Measurements from ENCODE around the gene AKAP8L.

Gene AKAP8L

DNA sequence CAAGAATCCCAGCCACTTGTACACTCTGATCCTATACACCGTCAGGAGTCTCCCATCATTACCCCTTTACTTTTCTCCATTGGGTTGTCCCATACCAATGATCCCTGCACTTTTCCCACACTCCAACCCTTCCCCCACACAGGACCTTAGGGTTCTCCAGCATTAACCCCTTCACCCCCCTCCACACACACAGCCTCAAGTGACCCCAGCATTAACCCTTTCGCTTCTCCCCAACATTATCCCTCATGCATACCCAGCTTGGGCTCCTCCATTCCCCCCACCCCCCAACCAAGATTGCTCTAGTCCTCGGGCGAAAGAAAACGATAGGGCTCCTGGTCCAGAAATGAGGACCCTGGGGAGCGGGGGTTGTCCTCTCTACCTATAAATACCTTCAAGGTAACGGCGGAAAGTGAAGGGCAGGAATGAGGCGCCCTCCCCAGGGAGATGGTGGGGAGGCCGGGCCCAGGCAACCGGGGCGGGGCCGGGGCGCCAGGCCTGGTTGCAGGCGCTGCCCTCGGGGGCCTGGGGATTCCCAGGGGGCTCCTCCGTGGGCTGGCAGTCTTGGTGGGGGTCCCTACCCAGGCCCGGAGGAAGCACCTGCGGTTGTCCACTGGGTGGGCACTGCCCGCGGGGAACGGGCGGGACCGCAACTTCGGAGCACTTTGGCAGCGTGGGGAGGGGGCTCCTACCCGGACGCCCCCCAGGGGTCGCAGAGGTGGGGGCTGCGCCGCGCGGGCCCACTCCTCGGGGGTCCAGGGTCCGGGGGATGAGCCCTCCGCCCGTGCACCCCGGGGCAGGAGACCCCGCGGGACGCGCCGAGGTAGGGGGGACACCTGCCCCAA lies 30.2 kb upstream of the AKAP8L start:
- no peak for DNase-seq

DNA sequence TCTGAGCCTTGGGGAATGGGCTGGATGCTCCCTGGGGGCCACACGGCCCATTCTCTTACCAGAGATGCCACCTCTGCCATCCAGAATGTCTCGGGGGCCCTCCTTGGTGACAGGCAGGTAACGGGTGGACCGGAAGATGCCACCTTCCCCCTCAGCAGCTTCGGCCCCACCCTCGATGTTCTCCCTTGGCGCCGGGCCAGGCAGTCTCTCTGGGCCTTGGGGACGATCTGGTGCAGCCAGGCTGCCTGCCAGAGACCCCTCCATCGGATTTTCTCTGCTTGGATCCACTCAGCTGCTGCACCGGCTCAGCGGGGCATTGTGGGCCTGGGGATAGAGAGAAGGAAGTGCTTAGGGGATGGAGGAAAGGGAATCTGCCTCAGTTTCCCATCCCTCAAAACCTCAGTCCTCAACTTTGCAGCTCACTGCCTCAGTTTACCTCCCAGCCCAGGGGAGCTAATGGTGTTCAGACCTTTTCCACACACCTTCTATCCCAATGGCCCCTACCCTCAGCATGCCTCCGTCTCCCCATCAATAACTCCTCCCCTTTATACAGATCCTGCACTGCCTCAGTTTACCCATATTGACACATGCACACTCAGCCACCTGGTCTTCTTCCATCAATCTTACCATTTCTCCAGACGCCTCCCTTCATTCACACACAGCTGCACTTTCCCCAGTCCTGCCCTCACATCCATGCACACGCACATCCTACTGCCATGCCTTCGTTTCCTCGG lies 29.4 kb upstream of the AKAP8L start:
- DNase-seq, result no peak

DNA sequence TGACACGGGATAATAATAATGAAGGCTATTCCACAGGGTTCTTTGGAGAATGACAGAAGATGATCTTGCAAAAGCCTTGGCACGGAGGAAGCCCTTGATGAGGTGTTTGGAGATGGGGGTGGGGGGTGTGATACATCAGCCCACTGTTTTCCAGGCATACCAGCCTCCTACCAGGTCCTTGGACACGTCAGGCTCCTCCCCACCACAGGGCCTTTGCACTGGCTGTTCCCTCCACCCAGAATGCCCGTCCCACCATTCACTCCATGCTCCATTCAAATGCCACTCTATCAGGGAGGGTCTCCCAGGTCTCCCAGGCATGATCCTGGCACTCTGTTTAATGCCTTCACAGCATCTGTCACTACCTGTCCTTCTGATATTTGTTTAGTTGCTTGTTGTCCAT lies 28.3 kb upstream of the AKAP8L start:
- DNase-seq, result no peak

DNA sequence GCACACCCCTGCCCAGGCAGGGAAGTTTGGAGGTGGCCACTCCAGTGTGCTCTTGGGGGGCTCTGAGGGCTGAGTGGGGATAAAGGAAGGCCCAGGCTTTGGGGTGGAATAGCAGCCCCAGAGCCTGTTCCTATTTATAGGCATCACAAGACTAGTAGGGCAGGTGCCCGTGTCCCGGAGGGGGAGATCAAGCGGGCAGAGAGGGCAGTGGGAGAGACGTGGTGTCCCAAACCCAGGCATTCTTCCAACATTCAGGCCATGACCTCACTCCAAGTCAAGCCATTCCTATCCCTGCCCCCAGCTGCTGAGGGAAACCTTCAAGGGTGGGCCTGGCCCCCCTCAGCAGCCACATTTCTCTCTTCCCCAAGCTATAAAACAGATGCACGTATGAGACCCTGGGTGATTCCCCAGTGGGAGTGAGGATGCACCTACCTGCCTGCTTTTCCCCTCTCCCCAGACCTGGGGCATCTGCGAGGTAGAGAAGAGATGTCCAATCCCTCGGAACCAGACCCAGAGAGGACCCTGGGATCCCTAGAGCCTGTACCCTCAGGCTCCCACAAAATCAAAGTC lies 27.1 kb upstream of the AKAP8L start:
- no peak for DNase-seq

DNA sequence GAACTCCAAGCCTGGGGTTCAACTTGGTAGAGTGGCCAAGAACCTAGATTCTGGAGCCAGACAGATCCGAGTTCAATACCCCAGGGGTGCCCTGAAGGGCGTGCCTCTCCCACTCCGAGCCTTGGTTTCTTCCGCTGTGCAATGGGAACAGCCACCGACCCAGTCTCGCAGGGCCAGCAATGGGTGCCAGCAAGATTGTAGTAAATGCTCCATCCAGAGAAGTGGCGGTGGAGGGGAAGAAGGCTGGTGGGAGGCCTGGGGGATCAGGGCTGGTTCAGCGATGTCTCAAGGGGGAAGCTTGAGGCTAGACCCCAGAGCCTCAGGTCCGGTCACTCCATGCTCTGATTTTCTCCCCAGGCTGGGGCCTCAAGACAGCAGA lies 26.4 kb upstream of the AKAP8L start:
- no peak for DNase-seq

DNA sequence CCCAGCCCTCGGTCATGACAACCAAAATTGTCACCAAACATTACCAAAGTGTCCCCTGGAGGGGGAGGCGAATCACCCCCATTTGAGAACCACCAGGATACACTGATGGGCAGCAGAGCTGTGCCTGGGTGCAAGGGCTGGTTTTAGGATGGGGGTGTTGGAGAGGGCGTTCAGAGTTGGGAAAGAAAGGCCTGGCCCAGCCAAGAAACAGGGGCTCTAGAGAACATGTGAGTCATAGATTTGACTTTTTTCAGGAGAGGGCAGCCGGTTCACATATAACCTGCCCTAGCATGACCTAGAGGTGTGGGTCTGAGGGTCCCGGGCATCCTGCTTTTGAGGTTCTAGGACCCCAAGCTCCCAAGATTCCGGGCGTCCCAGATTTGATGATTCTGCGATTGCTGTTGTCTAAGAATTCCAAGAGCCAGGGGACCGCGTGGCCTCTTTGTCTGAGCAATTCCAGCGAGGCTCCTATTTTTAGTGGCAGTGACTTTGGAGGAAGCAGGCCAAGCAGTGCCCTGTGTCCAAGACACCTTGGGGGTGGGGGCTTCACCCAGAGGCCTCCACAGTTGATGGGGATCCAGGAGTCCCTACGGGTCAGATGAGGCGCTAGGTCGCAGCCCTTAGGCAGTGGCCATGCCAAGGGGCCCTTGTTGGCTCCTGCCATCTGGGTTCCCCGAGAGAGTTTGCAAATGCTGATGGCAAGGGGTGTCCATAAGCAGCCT lies 25.9 kb upstream of the AKAP8L start:
- no peak for DNase-seq

DNA sequence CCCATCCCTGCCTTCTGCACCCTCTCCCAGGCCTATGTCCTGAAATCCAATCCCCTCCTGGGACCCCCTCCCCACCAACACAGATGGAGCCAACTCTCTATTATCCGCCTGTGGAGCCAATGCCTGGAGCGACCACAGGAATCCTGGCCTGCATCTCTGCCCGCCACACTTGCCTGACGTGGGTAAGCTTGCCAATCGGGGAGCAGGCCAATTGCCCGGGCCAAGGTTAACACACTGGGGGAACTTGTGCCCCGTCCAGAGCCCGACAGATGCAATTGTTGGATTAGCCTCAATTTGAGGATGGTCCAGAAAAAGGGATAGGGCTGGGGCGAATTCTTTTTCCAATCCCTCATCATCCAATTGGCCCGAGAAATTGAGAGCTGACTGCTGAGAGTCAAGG lies 25.1 kb upstream of the AKAP8L start:
- DNase-seq, result no peak

DNA sequence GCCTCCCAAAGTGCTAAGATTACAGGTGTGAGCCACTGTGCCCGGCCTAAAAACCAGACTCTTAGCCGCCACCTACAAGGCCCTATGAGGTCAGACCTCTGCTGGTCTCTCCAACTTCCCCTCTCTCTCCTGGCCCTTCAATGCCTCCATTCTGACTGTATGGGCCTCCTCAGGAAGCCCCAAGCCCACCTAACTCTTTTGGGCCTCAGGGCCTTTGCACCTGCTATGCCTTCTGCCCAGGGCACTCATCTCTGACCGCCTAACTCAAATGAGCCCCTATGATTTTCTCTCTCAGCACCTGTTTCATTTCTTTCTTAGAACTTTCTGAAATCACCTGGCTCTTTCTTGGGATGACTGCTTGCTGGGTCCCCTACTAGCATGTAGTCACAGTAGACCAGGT lies 24.5 kb upstream of the AKAP8L start:
- DNase-seq, result no peak

DNA sequence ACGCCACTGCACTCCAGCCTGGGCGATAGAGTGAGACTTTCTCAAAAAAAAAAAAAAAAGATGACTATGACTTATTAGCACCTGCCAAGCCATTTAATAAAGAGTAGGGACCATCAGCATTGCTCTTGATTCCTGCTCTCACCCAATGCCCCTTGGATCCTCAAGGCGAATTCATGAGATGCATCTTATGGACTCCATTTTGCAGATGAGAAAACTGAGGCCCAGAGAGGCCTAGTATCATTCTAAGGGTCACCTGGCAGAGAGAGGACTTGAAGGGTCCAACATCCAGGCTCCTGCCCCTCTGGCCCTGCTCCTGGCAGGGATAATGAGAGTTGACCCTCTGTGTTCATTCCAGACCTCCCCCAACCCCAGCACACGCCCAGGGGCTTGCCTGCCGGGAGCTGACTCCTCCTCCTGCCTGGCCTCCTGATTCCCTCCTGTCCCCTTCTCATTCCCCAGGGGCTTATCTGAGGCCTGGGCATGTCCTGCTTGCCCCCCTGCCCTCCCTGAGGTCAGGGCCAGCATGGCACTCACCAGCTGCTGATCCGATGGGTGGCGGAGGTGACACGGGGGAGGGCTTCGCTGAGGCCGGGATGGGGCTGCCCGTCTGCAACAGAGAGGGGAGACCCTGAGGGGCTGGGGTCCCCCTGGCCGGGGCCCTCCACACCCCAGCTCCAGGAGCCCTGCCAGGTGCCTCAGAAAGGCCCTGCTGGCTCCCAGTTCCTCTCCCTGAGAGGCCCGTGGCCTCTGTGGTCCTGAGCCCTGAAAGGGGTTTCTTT lies 23.5 kb upstream of the AKAP8L start:
- no peak for DNase-seq

DNA sequence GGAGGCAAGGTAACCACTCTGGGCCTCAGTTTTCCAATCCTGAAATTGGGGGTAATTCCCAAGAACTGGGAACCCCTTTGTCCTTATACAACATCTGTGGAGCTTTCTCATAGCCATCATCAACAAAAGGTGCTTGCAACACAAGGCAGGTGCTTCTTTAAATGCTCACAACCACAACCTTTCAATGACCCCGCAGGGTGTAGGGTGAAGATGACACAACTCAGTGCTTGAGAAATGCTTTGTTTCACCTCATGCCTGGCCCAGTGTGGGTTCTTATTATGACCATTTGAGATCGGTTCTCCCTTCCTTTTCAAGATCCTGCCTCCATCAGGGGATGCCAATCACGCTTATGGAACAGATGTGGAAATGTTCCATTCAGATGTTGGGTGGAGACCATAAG lies 22.5 kb upstream of the AKAP8L start:
- no peak for DNase-seq

DNA sequence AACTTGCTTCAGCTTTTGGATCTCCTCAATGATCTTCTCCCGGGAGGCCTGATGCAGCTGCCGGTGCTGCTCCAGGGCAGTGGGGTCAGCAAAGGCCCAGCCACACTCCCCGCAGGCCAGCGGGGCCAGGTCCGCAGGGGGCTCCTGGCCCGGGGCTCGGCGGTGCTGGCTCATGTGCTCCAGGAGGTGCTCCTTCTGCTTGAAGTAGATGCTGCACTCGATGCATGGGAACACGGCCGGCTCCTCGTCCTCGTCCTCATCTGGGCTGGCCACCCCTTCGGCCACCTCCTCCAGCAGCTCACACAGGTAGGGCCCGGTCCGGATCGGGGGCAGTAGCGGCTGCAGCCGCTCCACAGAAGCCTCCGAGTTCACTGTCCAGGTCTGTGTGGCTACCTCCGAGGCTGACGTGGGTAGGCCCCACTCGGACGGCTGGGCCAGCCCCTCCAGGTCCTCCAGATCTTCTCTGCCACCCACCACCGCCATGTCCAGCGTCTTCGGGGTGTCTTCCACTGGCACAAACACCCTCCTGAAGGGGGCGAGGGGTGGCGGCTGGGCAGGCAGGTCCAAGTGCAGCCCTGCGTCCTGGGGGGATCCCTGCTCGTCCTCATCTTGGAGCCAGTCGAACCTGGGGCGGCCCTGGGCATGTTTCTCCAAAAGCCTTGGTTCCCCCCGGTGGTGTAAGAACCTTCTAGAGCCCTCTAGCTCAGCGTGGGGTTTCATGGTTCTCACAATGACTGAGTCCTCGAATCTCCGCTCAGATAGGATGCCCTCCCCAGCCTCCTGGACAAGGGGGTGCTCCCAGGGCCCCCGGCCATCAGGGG lies 21.2 kb upstream of the AKAP8L start:
- no peak for DNase-seq

DNA sequence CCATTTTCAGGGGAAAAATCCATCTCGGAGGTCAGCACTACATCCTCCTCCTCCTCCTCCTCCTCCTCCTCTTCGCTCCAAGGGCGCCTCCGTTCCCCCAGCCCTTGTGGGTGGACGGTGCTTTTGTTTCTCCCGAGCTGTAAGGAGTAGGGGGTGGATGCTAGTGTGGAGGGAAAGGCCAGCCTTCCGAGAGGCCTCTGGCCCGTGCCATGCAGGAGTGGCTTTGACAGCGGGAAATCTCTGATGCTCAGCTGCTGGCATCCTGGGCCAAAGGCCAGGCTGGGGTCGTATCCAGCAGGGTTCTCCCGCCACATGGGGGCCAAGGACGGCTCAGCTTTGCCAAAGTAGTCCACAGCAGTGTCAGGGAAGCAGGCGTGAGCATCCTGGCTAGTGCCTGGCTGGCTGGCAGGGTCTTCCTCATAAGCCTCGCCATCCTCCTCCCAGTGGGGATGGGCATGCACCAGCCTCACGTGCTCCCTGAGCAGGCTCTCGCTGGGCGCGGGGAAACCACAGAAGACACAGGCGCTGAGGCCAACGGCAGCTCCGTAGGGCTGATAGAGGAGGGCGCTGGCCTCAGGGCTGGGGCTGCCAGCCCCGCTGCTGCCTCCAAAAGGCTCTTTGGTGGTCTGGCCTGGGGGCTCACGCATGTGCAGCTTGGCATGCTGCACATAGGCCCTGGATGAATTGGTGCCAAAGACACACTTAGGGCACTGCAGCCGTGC lies 20.5 kb upstream of the AKAP8L start:
- DNase-seq, result no peak

DNA sequence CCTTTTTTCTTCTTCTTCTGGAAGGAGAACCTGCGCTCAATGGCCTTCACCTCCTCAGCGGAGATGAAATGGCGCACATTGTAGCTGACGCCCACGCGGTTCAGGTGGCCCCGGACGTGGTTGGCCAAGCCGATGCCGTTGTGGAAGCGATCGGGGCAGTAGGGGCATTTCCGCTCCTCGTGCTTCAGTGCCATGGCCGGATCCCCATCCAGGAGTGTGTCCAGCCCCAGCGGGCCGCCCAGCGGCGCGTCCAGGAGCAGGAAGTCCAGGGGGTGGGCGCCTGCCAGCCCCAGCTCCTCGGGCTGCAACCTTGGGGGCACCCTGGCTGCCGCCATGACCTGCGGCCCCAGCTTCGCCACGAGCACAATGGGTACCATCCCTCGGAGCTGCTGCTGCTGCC lies 19.8 kb upstream of the AKAP8L start:
- no peak for DNase-seq

DNA sequence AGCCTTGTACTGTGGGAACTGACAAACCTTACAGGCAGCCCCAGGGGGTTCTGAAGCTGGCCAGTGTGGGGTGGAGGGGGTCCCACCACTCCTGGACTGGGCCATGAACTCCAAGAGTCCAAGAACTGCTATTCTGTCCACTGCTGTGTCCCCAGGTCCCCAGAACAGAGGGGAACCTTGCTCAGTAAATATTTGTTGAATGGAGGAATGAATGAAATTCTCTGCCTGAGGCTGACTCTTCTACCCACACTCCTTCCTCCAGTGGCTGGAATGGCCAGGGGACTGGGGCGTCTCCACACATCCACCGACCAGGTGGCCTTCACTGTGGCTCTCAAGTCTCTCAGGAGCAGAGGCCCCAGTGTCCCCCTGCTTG lies 19.3 kb upstream of the AKAP8L start:
- DNase-seq, result no peak

DNA sequence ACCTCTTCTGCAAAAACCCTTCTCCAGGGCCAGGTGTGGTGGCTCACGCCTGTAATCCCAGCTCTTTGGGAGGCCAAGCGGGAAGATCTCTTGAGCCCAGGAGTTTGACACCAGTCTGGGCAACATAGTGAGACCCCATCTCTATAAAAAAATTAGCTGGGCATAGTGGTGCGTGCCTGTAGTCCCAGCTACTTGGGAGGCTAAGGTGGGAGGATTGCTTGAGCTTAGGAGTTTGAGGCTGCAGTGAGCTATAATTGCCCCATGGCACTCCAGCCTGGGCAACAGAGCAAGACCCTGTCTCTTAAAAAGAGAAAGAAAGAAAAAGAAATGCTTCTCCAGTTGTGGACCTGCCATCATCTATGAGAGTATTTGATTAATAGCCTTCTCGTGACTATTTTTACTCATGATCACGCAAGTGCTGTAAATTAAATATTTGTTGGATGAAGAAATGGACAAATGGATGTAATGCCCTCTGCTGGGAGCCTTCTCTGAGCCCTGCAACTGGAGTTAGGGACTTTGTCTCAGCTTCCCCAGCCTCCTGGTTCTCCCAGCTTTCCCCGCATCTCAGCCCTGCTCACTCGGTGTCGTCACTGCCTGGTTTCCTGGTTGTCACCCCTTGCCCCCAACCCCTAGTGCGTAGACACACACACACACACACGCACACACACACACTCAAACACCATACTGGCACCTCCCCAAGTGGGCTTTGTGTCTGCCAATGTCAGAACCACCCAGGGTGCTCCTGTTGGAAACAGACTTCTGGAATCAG lies 18.8 kb upstream of the AKAP8L start:
- no peak for DNase-seq

DNA sequence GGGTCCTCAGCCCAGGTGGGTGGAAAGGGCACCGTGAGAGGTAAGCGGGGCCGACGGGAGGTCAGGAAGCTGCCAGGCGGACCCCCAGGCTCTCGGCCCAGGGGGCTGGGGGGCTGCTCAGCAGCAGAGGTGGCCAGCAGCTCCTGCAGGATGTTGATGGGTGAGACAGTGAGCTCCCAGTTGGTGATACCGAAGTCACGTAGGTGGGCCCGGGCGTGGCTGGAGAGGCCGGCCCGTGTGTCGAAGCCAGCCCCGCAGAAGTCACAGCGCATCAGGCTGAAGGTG lies 18.0 kb upstream of the AKAP8L start:
- DNase-seq, result no peak

DNA sequence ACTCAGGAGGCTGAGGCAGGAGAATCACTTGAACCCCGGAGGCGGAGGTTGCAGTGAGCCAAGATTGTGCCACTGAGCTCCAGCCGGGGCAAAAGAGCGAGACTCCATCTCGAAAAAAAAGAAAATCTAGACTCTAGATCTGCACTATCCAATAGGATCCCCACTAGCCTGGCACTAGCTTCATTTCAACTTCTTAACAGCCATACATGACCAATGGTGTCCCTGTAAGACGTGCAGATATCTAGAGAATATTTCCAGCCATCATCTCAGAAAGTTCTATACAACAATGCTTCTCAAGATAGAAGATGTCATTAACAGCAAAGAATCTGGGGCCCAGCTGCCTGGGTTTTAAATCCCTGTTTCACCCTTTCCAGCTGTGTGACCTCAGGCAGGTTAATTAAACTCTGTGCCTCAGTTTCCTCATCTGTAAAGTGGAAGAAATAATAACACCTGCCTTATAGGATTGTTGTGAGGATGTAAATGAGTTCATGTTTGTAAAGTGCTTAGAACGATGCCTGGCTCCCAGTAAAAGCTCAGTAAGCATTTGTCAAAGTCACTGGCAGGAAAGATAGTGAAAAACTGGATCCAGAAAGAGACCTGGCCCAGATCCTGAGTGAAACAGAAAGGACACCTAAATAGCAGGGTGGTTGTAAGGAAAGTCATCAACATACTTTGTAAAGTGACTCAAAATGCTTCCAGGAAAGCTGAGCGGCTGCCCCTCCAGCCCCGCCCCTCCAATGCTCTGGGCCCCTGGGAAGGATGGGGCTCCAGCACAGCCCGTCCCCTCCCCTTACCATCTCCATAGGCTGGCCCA lies 17.4 kb upstream of the AKAP8L start:
- DNase-seq, result no peak

DNA sequence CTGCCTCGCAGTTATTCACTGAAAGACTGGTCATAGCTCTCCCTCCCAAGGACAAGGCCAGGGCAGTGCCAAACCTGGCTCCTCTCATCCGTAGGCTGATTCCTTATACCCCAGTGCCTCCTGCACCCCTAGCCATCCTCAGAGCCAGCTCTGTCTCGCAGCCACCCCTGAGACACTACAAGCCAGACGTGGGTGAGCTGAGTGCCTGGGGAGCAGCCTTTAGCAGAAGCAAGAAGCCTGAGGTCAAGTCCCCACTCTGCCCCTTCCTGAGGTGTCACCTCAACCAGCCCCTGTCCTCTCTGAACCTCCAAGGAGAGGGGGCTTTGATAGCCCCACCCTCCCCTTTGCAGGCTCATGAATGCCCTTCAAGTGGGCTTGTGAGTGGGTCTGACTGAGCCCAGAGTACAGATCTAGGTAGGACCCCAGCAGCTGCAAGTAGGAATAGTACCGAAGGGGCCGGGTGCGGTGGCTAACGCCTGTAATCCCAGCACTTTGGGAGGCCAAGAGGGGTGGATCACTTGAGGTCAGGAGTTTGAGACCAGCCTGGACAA lies 14.8 kb upstream of the AKAP8L start:
- no peak for DNase-seq

Measured in activated T-cell treated with anti-CD3 and anti-CD28 coated beads, Interleukin-2, amount 50 U/mL, for 48 hours (primary cell).